A549 (cell line): ENCODE results near the gene RHO. TPM values are rescaled to one million over a fixed set of nuclear protein-coding genes. Genes with fewer than 3 reads are reported as not detected.

ENCODE experiments used
- ATAC-seq, 2 experiments: fragments of 200-7000 bp in 1 of 2; fragments of >200 bp in 1 of 2; cut with Nextera tagmentation in 1 of 2; cut with Tn5 transposase in 1 of 2; 3 replicates each; pipeline versions ENCODE4 v1.8.0 to v1.9.1; 2018 to 2020; ENCODE audit warnings: mild to moderate bottlenecking in 1 of 2, moderate library complexity in 1 of 2
- CTCF ChIA-PET: fragments of 300-600 bp; sonication (Branson Sonifier 250); formaldehyde crosslinking; extraction: SDS; loops from one replicate; lab custom pipeline; 2021; ENCODE audit warnings: antibody characterized with exemption, inconsistent platforms; lab: Yijun Ruan, JAX
- POLR2A ChIA-PET: fragments of 350-600 bp; formaldehyde crosslinking; extraction: SDS; loops from one replicate; lab custom pipeline; 2021; ENCODE audit warnings: antibody characterized with exemption, inconsistent platforms; lab: Yijun Ruan, JAX
- DNase-seq, 2 experiments: peaks; one replicate each; pipeline versions ENCODE4 v3.0.0 to v3.0.0-alpha.2; 2011 to 2016; ENCODE audit warnings: low read depth in 1 of 2, low spot score in 1 of 2
- FAIRE-seq: peaks from 2 replicates; lab custom pipeline; 2011; peaks lifted over from hg19 to GRCh38; lab: Jason Lieb, UNC
- H3K27ac ChIP-seq, 2 experiments: fragments of >200 bp; sonication (Bioruptor Twin); formaldehyde crosslinking; 3 replicates each; pipeline ENCODE4 v1.5.1; 2016 to 2017
- H3K4me1 ChIP-seq: fragments of >200 bp; sonication (Bioruptor Twin); formaldehyde crosslinking; 3 replicates; pipeline ENCODE4 v1.6.1; 2016
- H3K4me2 ChIP-seq: fragments of >200 bp; sonication (Bioruptor Twin); formaldehyde crosslinking; 3 replicates; pipeline ENCODE4 v1.6.1; 2016
- H3K4me3 ChIP-seq: fragments of >200 bp; sonication (Bioruptor Twin); formaldehyde crosslinking; 3 replicates; pipeline ENCODE4 v1.5.1; 2016
- H3K9me3 ChIP-seq: fragments of >200 bp; sonication (Bioruptor Twin); formaldehyde crosslinking; 3 replicates; pipeline ENCODE4 v1.6.1; 2016
- ATOH8 ChIP-seq: fragments of 250-450 bp; sonication (Bioruptor Pico); IDR thresholded peaks from 2 replicates; pipeline ENCODE4 v1.5.0; 2020; ENCODE audit warnings: low read depth, mild to moderate bottlenecking, moderate library complexity
- BCL3 ChIP-seq: fragments of >200 bp; sonication (Bioruptor Twin); formaldehyde crosslinking; IDR thresholded peaks from 3 replicates; pipeline ENCODE4 v1.6.1; 2016
- BHLHE40 ChIP-seq: IDR thresholded peaks from 2 replicates; pipeline ENCODE4 v1.6.1; 2012; ENCODE audit warnings: low read depth, low read length, inconsistent platforms
- CBX2 ChIP-seq: fragments of 200-600 bp; sonication (generic); IDR thresholded peaks from 2 replicates; pipeline ENCODE4 v1.6.1; 2016; ENCODE audit warnings: low read depth, mild to moderate bottlenecking, borderline replicate concordance
- CHD2 ChIP-seq: fragments of 150-350 bp; IDR thresholded peaks from 2 replicates; pipeline ENCODE4 v1.6.1; 2014; ENCODE audit warnings: low read length; ENCODE audit not compliant: partially characterized antibody
- CHD4 ChIP-seq: fragments of 200-600 bp; sonication (generic); IDR thresholded peaks from 2 replicates; pipeline ENCODE4 v1.6.1; 2016; ENCODE audit warnings: antibody characterized with exemption, mild to moderate bottlenecking, borderline replicate concordance
- E2F6 ChIP-seq: IDR thresholded peaks from 2 replicates; pipeline ENCODE4 v1.6.1; 2012; ENCODE audit warnings: low read depth, borderline replicate concordance
- EHF ChIP-seq: fragments of 250-450 bp; sonication (Bioruptor Pico); IDR thresholded peaks from 2 replicates; pipeline ENCODE4 v1.5.0; 2020; ENCODE audit warnings: mild to moderate bottlenecking
- EHMT2 ChIP-seq: fragments of 200-600 bp; sonication (generic); IDR thresholded peaks from 2 replicates; pipeline ENCODE4 v1.6.1; 2016; ENCODE audit warnings: antibody characterized with exemption, low read depth, mild to moderate bottlenecking, moderate library complexity
- GATA3 ChIP-seq: IDR thresholded peaks from 2 replicates; pipeline ENCODE4 v1.6.1; 2012; ENCODE audit warnings: borderline replicate concordance
- HDAC2 ChIP-seq: fragments of 200-600 bp; sonication (generic); IDR thresholded peaks from 2 replicates; pipeline ENCODE4 v1.6.1; 2016
- HOXB13 ChIP-seq: fragments of 250-450 bp; sonication (Bioruptor Pico); IDR thresholded peaks from 2 replicates; pipeline ENCODE4 v1.5.0; 2020; ENCODE audit warnings: low read depth, mild to moderate bottlenecking, moderate library complexity
- MAFK ChIP-seq: fragments of 450-650 bp; IDR thresholded peaks from 2 replicates; pipeline ENCODE4 v1.6.1; 2014; ENCODE audit not compliant: partially characterized antibody
- PHF8 ChIP-seq: fragments of 200-600 bp; sonication (generic); IDR thresholded peaks from 2 replicates; pipeline ENCODE4 v1.6.1; 2016; ENCODE audit warnings: low read depth, mild to moderate bottlenecking, antibody characterized with exemption, moderate library complexity, borderline replicate concordance
- RCOR1 ChIP-seq: fragments of 150-350 bp; IDR thresholded peaks from 2 replicates; pipeline ENCODE4 v1.6.1; 2014; ENCODE audit warnings: antibody characterized with exemption, low read length, low read depth
- RFX5 ChIP-seq: fragments of 450-650 bp; IDR thresholded peaks from 2 replicates; pipeline ENCODE4 v1.7.1; 2014; ENCODE audit warnings: antibody characterized with exemption, mild to moderate bottlenecking, moderate library complexity
- RNF2 ChIP-seq: fragments of 200-600 bp; sonication (generic); IDR thresholded peaks from 2 replicates; pipeline ENCODE4 v1.6.1; 2016; ENCODE audit warnings: low read depth, mild to moderate bottlenecking, antibody characterized with exemption, moderate library complexity, borderline replicate concordance
- SREBF2 ChIP-seq: fragments of 450-650 bp; IDR thresholded peaks from 2 replicates; pipeline ENCODE4 v1.6.1; 2014; ENCODE audit warnings: mild to moderate bottlenecking, moderate library complexity
- TP53 ChIP-seq: fragments of 250-450 bp; sonication (Bioruptor Pico); IDR thresholded peaks from 2 replicates; pipeline ENCODE4 v1.5.0; 2021; ENCODE audit warnings: mild to moderate bottlenecking, moderate library complexity
- WGBS: methylation state at CpG from one replicate; pipeline ENCODE4 v1.1.6; 2017; ENCODE audit errors: missing lambda C conversion rate; 5-methylcytosine and 5-hydroxymethylcytosine counted together
- polyA plus RNA-seq, 4 experiments: library from polyadenylated mRNA; depleted of rRNA in 3 of 4; stranded (reverse); fragments of >200 nt; fragmentation: RNase III in 1 of 4; extraction: RNeasy Plus Mini Kit Qiagen cat#74134 plus additional on column Dnase treatment in 1 of 4; gene quantifications; 2 replicates in 3 of 4; 3 replicates in 1 of 4; pipeline ENCODE4 v1.2.3, GENCODE V29; 2011 to 2017

Gene RHO
- polyA plus RNA-seq, 2 of the 4 experiments (the other 2 are of a cell fraction), result 0.04 TPM; not detected in 1

GRCh38 chr3:129576514-129577352 is 48.3 kb downstream of the RHO start:
- Histone ChIP-seq H3K4me3 (no peak overlapping the region), H3K4me1 (peaks cover 5% of the 10 kb centered on the region; the same call in 2 of the 3 replicates), H3K9me3 (no peaks in the 10 kb centered on the region), H3K4me2 (no peak overlapping the region), H3K27ac (peak overlapping the region in 1 of 2 experiments; percentile 35; a peak in 1 of 6 replicates)
- ATAC-seq, result no peak; a peak in 1 of 6 replicates
- ChIA-PET POLR2A (no interaction called here), CTCF (interaction anchor here (0.6 to 1.7 kb wide), 4 partner anchors 9 to 901 kb away, joined by 3 to 4 read pairs (median 4); no protein-coding TSS in a partner anchor)
- WGBS, result 71% methylated on average over 5 of the region's 18 CpGs
- TF ChIP-seq HDAC2 (no peak), MAFK (peak; percentile 38)
- no peak for DNase-seq
- no peak for FAIRE-seq

- CTCF ChIA-PET, result interaction anchor here (1.0 to 1.7 kb wide), 2 partner anchors 11 to 194 kb away, joined by 4 read pairs; no protein-coding TSS in a partner anchor
- FAIRE-seq, result no peak
- no peak for ATAC-seq
- POLR2A ChIA-PET, result no interaction called here
- no peaks in the 10 kb centered on the region for H3K9me3 ChIP-seq
- DNase-seq, result no peak
- no peak for TF ChIP-seq SREBF2
- TF ChIP-seq CBX2, result no peak
- no peak for TF ChIP-seq BHLHE40
- no peak for TF ChIP-seq RFX5
- TF ChIP-seq BCL3, result no peak
- no peak for TF ChIP-seq MAFK
- no peak for TF ChIP-seq RCOR1
- TF ChIP-seq TP53, result no peak
- no peak for TF ChIP-seq RNF2
- no peak for TF ChIP-seq CHD2
- no peak for TF ChIP-seq EHMT2
- TF ChIP-seq CHD4, result no peak
- TF ChIP-seq EHF (CRISPR knock-in tag), result no peak
- no peak for TF ChIP-seq HOXB13 (CRISPR knock-in tag)
- TF ChIP-seq E2F6, result no peak
- TF ChIP-seq, all 56 proteins: peak for 0
- no peak overlapping the region for H3K4me3 ChIP-seq
- H3K27ac ChIP-seq, result peak overlapping the region in 1 of 2 experiments; percentile 35; a peak in 1 of 6 replicates
- no peak overlapping the region for H3K4me2 ChIP-seq
- peaks cover 5% of the 10 kb centered on the region; the same call in 2 of the 3 replicates for H3K4me1 ChIP-seq
- WGBS, result no CpG with 5 or more reads among the region's 17 CpGs
Observed at GRCh38 chr3:129577366-129577765, 48.9 kb downstream of the RHO start.

- Histone ChIP-seq H3K4me2 (no peak overlapping the region), H3K4me3 (no peak overlapping the region), H3K9me3 (no peaks in the 10 kb centered on the region), H3K4me1 (peaks cover 5% of the 10 kb centered on the region; the same call in 2 of the 3 replicates), H3K27ac (0 out of 6 replicates have a peak overlapping the region, but pooled peaks of 1 of the 2 experiments have one; percentile 17)
- ChIA-PET CTCF (interaction anchor here (1.1 kb wide), 1 partner anchor 88 kb away, joined by 3 read pairs; no protein-coding TSS in a partner anchor), POLR2A (no interaction called here)
- 94% methylated on average over 7 of the region's 21 CpGs for WGBS
- TF ChIP-seq EHMT2, result no peak
- TF ChIP-seq PHF8, result no peak
- TF ChIP-seq ATOH8 (CRISPR knock-in tag), result no peak
- no peak for TF ChIP-seq GATA3
- ATAC-seq (no peak), DNase-seq (no peak), FAIRE-seq (no peak)
Observed at GRCh38 chr3:129577925-129578786, 49.7 kb downstream of the RHO start.
